SH-SY5Y (cell line): ENCODE results near the gene NECAP2.

Source experiments
- GATA2 ChIP-seq: IDR thresholded peaks from 2 replicates; pipeline ENCODE4 v1.6.1; 2011; ENCODE audit warnings: mild to moderate bottlenecking, low read depth, low read length
- GATA3 ChIP-seq: IDR thresholded peaks from 2 replicates; pipeline ENCODE4 v1.6.1; 2011; ENCODE audit warnings: low read depth, mild to moderate bottlenecking, low read length, moderate library complexity

- no peak for TF ChIP-seq GATA2
- no peak for TF ChIP-seq GATA3
Observed at GRCh38 chr1:16434501-16434900, 6.0 kb upstream of the NECAP2 start.
